GM19023 (cell line): ENCODE results near the gene PDCD1LG2.
"Not testable (repeated sequence)": the region's sequence is repeated elsewhere in the genome, so short reads cannot be mapped to it uniquely, and the experiment has no call there.

Experiments
- ATAC-seq: cut with Tn5 transposase; IDR thresholded peaks from one replicate; pipeline ENCODE4 v1.9.1; 2021; ENCODE audit warnings: mild to moderate bottlenecking, moderate library complexity; ENCODE audit not compliant: unreplicated experiment

The PDCD1LG2 gene

GRCh38 chr9:5510360-5510931 lies at the start of gene PDCD1LG2:
PDCD1LG2 (plus strand) TSS chr9:5510531; CDS start chr9:5522547, 12,016 bp downstream.
- ATAC-seq, result peak; percentile 57

DNA sequence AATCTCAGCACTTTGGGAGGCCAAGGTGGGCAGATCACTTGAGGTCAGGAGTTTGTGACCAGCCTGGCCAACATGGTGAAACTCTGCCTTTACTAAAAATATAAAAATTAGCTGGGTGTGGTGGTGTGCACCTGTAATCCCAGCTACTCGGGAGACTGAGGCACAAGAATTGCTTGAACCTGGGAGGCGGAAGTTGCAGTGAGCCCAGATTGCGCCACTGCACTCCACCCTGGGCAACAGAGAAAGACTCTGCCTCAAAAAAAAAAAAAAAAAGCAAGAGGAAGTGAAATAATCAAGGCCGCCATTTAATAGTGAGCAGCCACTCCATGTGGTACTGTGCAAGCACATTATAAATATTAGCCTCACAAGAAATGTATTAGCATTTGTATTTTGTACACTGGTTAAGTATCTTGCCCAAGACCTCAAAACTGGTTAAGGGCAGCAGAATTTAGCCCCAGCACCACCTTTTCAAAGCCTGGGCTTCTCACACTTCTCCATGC lies 45.5 kb upstream of the PDCD1LG2 start:
- ATAC-seq, result not testable (repeated sequence)

DNA sequence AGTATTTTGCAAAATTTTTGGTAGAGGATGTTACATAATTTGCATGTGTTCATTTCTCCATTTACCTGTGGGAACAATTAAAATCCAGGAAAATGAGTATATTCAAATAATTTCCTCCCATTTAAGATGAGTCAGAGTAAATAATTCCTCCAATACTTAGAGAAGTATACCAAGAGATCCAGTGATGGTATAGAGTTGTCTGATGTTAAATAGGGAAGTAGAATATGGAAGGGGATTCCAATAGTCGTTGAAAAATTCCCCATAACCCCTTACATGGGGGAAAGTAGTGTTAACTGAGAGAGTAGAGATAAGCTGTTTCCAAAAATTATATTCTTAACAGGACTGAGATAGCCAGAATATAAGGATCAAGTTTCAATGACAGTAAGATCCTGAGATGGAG lies 44.3 kb upstream of the PDCD1LG2 start:
- no peak for ATAC-seq

DNA sequence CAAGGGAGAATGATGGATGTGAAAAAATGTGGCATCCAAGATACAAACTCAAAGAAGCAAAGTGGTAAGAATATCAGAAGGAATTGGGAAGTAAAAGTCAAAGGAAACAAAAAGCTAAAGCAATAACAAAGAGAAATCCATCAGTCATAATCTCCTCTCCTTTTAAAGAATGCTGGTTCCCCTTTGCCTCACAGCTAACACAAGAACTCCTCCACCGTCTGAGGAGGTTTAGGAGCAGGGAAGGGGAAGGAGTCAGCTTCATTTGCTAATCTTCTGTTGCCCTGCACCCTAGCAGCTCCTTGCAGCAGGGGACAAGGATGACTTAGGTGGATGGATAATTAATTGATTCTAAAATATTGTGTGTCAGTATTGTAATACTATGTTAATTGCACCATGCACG lies 43.6 kb upstream of the PDCD1LG2 start:
- ATAC-seq, result no peak

DNA sequence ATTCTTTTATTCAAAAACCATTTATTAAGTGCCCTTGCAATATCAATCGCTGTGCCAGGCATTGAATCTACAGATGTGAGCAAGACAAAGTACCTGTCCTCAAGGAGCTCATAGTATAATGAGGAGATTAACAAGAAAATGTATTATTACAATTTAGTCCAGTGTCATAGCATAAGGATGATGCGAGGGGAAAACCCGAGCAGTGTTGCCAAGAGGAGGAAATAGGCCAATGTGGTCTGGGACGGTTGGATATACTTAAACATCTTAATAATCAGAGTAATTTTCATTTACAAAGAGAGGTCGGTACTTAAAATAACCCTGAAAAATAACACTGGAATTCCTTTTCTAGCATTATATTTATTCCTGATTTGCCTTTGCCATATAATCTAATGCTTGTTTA lies 41.5 kb upstream of the PDCD1LG2 start:
- ATAC-seq, result no peak

- no peak for ATAC-seq
These were observed 40.2 kb upstream of the PDCD1LG2 start for GRCh38 chr9:5470122-5470521.

- ATAC-seq, result no peak
These were observed 39.5 kb upstream of the PDCD1LG2 start for GRCh38 chr9:5470816-5471215.

GRCh38 chr9:5475611-5476010 lies 34.7 kb upstream of the PDCD1LG2 start:
- ATAC-seq, result not testable (repeated sequence)

GRCh38 chr9:5478206-5478605 lies 32.1 kb upstream of the PDCD1LG2 start:
- ATAC-seq, result no peak

DNA sequence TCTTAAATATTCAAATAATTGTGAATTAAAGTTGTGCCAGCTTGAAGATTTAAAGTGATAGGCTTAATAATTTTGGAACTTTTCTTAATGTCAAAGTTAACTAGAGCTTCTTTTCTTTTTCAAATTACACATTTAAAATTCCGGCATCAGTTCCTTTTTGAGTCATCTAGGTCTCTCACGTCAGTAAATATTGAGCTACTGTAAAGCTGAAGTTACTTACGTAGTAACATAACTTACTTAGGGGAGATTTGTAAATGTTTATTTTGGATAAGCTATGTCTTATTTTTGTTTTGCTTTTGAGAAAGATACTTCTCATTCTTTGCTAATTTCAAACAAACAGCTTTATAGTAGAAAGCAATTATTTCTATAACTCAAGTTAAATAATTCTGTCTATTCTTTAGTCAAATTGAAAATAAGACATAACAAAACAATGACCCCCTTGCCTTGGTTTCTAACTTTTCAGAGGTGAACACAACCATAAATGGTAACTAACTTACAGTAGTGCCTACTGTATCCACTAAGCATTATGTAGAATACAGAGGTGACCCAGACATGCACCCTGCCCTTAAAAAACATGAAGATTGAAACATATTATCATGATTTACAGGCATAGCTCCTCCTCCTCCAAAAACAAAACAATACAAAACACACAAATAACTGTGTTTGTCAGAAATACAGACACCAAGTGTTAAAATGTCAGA lies 30.2 kb upstream of the PDCD1LG2 start:
- ATAC-seq, result no peak

DNA sequence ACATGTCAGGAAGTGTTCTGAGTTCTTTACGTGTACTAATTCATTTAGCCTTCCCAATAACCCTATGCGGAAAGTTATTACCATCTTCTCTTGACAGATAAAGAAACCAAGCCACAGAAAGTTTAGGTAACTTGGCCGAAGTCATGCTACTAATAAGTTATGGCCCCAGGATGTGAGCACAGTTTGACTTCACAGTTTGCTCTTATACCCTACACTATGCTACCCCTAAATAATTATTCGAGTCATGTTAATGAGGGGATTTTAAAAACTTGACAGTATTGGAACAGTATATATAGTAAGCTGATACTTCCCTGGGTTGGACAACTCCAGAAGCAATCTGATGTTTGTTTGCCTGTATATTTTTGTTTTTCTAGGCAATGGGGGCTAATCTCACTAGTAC lies 29.4 kb upstream of the PDCD1LG2 start:
- no peak for ATAC-seq

DNA sequence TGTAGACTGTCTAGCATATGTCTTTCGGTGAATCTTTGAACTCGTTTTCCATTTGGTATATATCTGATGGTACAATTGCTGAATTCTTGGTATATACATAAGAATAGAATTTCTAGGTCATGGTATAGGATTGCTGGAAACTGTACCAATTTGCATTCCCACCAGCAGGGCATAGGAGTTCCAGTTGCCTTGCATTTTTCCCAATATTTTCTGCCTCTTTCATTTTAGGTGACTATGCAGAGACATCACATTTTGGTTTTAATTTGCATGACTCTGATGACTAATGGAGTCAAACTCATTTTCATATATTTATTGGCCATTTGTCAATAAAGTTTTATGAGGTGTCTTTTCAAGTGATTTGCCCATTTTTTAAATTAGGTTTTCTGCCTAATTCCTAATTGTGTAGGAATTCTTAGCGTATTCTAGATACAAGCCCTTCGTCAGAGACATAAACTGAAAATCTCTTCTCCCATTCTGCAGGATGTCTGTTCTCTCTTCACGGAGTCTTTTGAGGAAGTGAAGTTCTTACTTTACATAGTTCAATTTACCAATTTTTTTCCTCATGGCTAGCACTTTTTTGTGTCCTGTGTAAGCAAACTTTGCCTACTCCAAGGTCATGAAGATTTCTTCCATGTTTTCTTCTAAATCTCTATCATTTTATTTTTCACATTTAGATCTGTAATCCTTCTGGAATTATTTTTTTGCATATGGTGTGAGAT lies 28.9 kb upstream of the PDCD1LG2 start:
- ATAC-seq, result no peak

GRCh38 chr9:5482194-5482593 lies 28.1 kb upstream of the PDCD1LG2 start:
- ATAC-seq, result no peak

DNA sequence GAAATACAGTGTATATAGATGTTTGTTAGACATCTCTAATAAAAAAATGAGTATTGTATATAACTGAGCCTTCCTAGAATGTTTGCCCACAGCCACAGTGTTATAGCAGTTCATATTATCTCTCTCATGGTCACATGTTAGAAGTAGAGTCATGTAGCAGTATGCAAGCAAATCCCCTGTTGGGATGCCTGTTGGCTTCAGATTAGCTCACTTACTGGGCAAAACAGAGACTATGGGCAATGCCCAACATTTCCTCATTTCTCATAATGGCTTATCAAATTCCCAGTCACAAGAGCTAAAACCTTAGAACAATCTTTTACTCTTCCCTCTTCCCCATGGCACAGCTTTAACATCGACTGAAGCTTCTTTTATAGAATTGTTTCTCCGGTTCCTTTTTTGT lies 27.0 kb upstream of the PDCD1LG2 start:
- no peak for ATAC-seq

DNA sequence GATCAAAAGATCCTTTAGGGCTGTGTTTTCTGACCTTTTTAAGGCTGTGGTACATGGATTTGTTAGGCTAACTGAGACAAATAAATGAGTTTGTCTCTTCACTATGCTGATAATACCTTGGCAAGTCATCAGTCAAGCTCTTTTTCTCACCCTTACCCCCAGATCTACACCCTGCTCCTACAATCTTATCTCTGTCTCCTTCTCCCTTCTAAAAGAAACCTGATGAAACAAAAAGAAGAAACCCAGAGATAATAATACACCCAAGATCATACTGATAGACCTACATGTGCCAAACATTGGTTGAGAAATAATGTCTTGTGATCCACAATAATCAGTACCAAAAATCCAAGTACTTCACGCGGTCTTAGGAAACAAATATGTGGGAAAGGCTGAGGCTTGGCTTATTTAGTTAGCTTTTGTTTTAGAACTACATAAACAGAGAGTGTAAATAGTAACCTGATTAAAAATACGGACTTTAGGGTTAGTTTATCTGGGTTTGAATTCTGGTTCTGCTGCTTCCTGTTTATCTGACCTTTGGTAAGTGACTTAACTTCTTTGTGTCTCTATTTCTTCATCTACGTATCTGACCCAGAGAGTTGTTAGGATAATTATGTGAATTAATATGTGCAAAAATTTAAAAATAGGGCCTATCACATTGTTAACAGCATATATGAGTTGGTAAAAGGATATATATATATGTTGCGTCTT lies 24.8 kb upstream of the PDCD1LG2 start:
- no peak for ATAC-seq

- ATAC-seq, result no peak
These were observed 23.3 kb upstream of the PDCD1LG2 start for GRCh38 chr9:5486988-5487387.

DNA sequence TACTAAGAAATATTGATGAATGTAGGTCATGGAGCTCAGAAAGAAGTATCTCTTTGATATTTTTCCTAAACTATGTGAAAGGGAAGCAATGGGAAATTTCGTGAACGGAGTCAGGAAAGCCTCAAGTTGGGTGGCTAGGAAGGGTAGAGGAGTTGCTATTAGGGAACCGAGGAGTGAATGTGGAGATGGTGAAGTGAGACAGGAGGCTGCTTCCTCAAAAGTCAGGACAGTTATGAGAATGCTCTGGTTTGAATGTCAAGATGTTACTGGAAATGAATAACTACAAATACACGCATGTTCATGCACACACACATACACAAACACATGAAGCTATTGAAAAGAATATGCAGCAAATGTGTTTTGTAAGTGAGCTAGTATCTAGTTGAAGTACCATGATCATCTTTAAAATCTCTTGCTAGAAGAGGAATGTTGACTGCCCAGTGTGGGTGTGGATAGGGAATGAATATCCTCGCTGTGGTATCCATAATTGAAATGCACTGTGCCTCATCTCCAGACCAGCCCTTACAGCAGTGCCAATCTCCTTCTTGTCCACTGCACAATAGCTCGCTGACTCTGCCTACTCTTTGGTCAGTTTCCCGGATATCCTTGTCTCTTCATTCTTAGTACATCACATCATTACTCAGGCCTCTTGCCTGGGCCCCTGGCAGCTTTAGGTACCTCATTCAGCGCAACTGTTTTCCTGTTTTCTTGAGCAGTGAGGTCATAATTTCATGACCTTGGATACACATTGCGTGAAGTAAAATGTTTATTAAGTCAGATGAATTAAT lies 21.9 kb upstream of the PDCD1LG2 start:
- ATAC-seq, result no peak

DNA sequence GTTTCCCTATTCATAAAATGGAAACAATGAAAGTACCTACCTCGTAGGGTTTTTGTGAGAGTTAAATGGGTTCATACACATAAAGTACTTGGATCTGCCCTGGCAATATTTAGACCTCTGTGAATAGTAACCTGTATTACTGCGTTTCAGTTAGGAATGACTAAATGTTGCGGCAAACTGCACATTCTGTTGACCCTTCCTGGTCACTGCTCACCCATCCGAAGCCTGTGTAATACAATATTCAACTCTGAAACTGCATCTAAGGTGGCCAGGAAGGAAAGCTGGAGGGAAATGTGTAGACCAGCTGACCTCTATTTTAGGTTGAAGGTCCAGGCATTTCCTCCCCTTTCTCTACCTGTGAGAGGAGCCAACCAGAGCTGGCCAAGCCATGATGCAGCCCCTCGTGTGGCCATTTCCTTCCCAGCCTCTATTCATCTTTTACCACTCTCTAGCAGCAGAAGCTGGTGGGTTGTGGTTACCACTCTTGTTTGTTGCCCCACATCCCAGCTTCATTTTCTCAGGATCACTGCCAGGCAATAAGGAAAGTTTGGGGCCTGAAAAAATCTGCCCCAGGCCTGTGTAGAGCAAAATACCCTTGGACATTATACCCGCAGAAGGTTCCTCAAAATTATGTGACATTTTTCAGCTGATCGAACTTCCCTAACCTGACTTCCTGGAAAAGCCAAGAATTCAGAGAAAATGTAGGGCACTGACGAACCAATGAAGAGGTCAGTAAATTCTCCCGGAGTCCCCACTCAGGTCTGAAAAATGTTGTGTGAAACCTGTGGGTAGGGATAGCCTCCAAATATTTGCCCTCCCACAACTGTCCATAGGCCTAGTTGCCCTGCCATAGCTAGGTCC lies 20.5 kb upstream of the PDCD1LG2 start:
- ATAC-seq, result no peak

DNA sequence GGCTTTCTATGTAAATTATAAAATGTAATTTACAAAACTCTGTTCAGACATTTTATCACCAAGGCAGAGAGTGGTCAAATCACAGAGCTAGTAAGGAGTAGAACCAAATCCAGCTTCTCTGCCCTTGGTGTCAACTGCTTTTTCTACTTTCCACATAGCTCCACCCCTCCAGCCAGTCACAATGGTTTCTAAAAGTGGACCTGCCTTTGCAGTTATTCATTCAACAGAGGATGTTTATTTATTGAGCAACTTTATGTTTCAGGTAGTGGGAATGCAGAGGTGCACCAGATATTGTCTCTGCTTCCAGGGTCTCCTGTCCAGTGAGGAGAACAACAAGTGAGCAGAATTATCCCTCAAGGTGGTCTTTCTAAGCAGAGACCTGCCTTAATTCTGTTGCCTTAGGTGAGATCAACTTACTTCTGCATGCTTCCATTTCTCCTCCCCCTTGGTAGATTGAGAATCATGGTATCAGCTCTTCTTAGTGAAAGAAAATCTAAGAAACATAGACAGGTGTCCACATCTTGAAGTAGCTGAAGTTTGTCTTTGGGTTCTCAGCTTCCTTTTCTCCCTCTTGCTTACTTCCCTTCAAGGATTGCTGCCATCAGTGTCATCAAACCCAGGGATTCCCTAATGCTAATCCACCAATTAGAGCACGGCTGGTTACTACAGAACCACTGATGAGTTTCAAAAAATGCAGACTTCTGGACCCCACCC lies 17.2 kb upstream of the PDCD1LG2 start:
- no peak for ATAC-seq
